Naive thymus-derived CD4-positive, alpha-beta T cell (primary cell): ENCODE measurements around the gene TRABD2B. TPM values are rescaled to one million over a fixed set of nuclear protein-coding genes. Genes with fewer than 3 reads are reported as not detected.

ENCODE experiments used
- ATAC-seq: fragments of 150-1000 bp; cut with Tn5 transposase; 2 replicates; pipeline ENCODE4 v1.10.0; 2021; ENCODE audit warnings: mild to moderate bottlenecking, moderate library complexity
- CTCF ChIA-PET: fragments of 350-600 bp; sonication (Branson Sonifier 250); formaldehyde crosslinking; loops from one replicate; lab custom pipeline; 2021; ENCODE audit warnings: antibody characterized with exemption; lab: Charles Lee
- POLR2A ChIA-PET: fragments of 350-600 bp; sonication (Branson Sonifier 250); formaldehyde crosslinking; loops from one replicate; lab custom pipeline; 2021; ENCODE audit warnings: antibody characterized with exemption, inconsistent platforms; lab: Charles Lee
- DNase-seq, 9 donors: peaks; one replicate each; pipeline versions ENCODE4 v3.0.0 to v3.0.0-alpha.2; 2020 to 2022; ENCODE audit warnings: mixed read lengths in 1 of 9
- H3K27ac ChIP-seq: one replicate; pipeline ENCODE4 v1.7.0; 2013; ENCODE audit warnings: mild to moderate bottlenecking, low read depth, low read length, moderate library complexity
- H3K27me3 ChIP-seq, 2 donors: one replicate each; pipeline ENCODE4 v1.7.0; 2013; ENCODE audit warnings: low read length in 2 of 2, mild to moderate bottlenecking in 2 of 2, moderate library complexity in 2 of 2; ENCODE audit not compliant: control insufficient read depth in 2 of 2, insufficient read depth in 2 of 2
- H3K36me3 ChIP-seq, 3 experiments: 1 replicate in 2 of 3; 2 replicates in 1 of 3; pipeline ENCODE4 v1.7.0; 2013; ENCODE audit warnings: low read length in 3 of 3, mild to moderate bottlenecking in 3 of 3, moderate library complexity in 1 of 3; ENCODE audit not compliant: insufficient read depth in 3 of 3, control insufficient read depth in 2 of 3
- H3K4me1 ChIP-seq, 2 donors: one replicate each; pipeline ENCODE4 v1.7.0; 2013; ENCODE audit warnings: low read length in 2 of 2, mild to moderate bottlenecking in 2 of 2, moderate library complexity in 1 of 2; ENCODE audit not compliant: control insufficient read depth in 2 of 2, insufficient read depth in 2 of 2
- H3K4me3 ChIP-seq: 2 replicates; pipeline ENCODE4 v1.7.0; 2013; ENCODE audit warnings: mild to moderate bottlenecking, low read length
- H3K9me3 ChIP-seq, 3 experiments: 1 replicate in 2 of 3; 2 replicates in 1 of 3; pipeline ENCODE4 v1.7.0; 2013; ENCODE audit warnings: low read length in 3 of 3; ENCODE audit not compliant: control insufficient read depth in 2 of 3
- H3K27ac Mint-ChIP-seq, 9 donors: one replicate each; pipeline ENCODE4 v1.8.0; 2020 to 2022; ENCODE audit warnings: mixed read lengths in 9 of 9, mild to moderate bottlenecking in 8 of 9, moderate library complexity in 5 of 9, inconsistent platforms in 2 of 9
- H3K27me3 Mint-ChIP-seq, 5 donors: one replicate each; pipeline ENCODE4 v1.8.0; 2021 to 2022; ENCODE audit warnings: mixed read lengths in 5 of 5, mild to moderate bottlenecking in 1 of 5
- H3K36me3 Mint-ChIP-seq, 5 donors: one replicate each; pipeline ENCODE4 v1.8.0; 2020 to 2022; ENCODE audit warnings: mixed read lengths in 5 of 5, mild to moderate bottlenecking in 3 of 5, inconsistent platforms in 1 of 5
- H3K4me1 Mint-ChIP-seq, 7 donors: one replicate each; pipeline ENCODE4 v1.8.0; 2020 to 2022; ENCODE audit warnings: mixed read lengths in 7 of 7, mild to moderate bottlenecking in 3 of 7, inconsistent platforms in 1 of 7
- H3K4me3 Mint-ChIP-seq, 10 donors: one replicate each; pipeline ENCODE4 v1.8.0; 2020 to 2022; ENCODE audit warnings: mild to moderate bottlenecking in 10 of 10, mixed read lengths in 10 of 10, moderate library complexity in 6 of 10, inconsistent platforms in 2 of 10
- H3K9me3 Mint-ChIP-seq, 11 donors: one replicate each; pipeline ENCODE4 v1.8.0; 2020 to 2022; ENCODE audit warnings: mixed read lengths in 11 of 11, mild to moderate bottlenecking in 4 of 11, inconsistent platforms in 1 of 11, moderate library complexity in 1 of 11
- intact Hi-C, 2 donors: fragments of 100-400 bp; cut with micrococcal nuclease; formaldehyde crosslinking; loops; one replicate each; pipeline ENCODE4 v1.15.1; 2023
- polyA plus RNA-seq, 2 donors: library from polyadenylated mRNA; unstranded; fragments of 300-500 nt; fragmentation: Illumina TruSeq; gene quantifications; one replicate each; pipeline ENCODE4 v1.2.3, GENCODE V29; 2021
- total RNA-seq, 6 experiments: library from RNA in 5 of 6; stranded (reverse) in 5 of 6; gene quantifications; 1 replicate in 5 of 6; 2 replicates in 1 of 6; pipeline ENCODE4 v1.2.3 and lab custom pipeline; 2021 to 2026

The TRABD2B gene
- total and polyA plus RNA-seq, 7 experiments from 2014 or later = not detected

- Histone ChIP-seq H3K4me3 (no peak overlapping the region), H3K9me3 (no peaks in the 10 kb centered on the region), H3K36me3 (no peaks in the 10 kb centered on the region), H3K27ac (no peak overlapping the region), H3K4me1 (no peaks in the 10 kb centered on the region), H3K27me3 (no peaks in the 10 kb centered on the region)
- H3K27ac Mint-ChIP-seq = no peak overlapping the region
- intact Hi-C loops = no loop called here
- no peaks in the 10 kb centered on the region for H3K36me3 Mint-ChIP-seq
- peaks cover 0 to 16% (median 3%) of the 10 kb centered on the region in 5 donors for H3K27me3 Mint-ChIP-seq
- CTCF ChIA-PET = no interaction called here
- DNase-seq (no peak), ATAC-seq (no peak)
- no peaks in the 10 kb centered on the region for H3K9me3 Mint-ChIP-seq
- H3K4me3 Mint-ChIP-seq = no peak overlapping the region
- POLR2A ChIA-PET = no interaction called here
- H3K4me1 Mint-ChIP-seq = no peaks in the 10 kb centered on the region
These were observed 130.4 kb downstream of the TRABD2B start for GRCh38 chr1:47866601-47867437.

- H3K27me3 ChIP-seq = no peaks in the 10 kb centered on the region
- CTCF ChIA-PET = no interaction called here
- peaks cover 0 to 14% (median 3%) of the 10 kb centered on the region in 5 donors for H3K27me3 Mint-ChIP-seq
- H3K36me3 ChIP-seq = no peaks in the 10 kb centered on the region
- H3K9me3 Mint-ChIP-seq = no peaks in the 10 kb centered on the region
- H3K27ac Mint-ChIP-seq = no peak overlapping the region
- no peaks in the 10 kb centered on the region for H3K4me1 ChIP-seq
- intact Hi-C loops = no loop called here
- no peaks in the 10 kb centered on the region for H3K36me3 Mint-ChIP-seq
- no peaks in the 10 kb centered on the region for H3K4me1 Mint-ChIP-seq
- POLR2A ChIA-PET = no interaction called here
- DNase-seq (no peak), ATAC-seq (no peak)
- no peak overlapping the region for H3K27ac ChIP-seq
- no peak overlapping the region for H3K4me3 ChIP-seq
- H3K9me3 ChIP-seq = no peaks in the 10 kb centered on the region
- no peak overlapping the region for H3K4me3 Mint-ChIP-seq
These were observed 131.2 kb downstream of the TRABD2B start for GRCh38 chr1:47865881-47866535.

GRCh38 chr1:47859092-47859743 lies 138.0 kb downstream of the TRABD2B start:
- Mint-ChIP-seq H3K27ac (no peak overlapping the region), H3K4me3 (no peak overlapping the region), H3K4me1 (peaks cover 0 to 7% (median 0%) of the 10 kb centered on the region in 7 donors), H3K9me3 (peaks cover 0 to 3% (median 0%) of the 10 kb centered on the region in 11 donors), H3K36me3 (no peaks in the 10 kb centered on the region), H3K27me3 (peaks cover 0 to 13% (median 6%) of the 10 kb centered on the region in 5 donors)
- intact Hi-C loops = no loop called here
- DNase-seq (no peak), ATAC-seq (no peak)
- POLR2A ChIA-PET = no interaction called here
- Histone ChIP-seq H3K9me3 (no peaks in the 10 kb centered on the region), H3K27ac (no peak overlapping the region), H3K4me3 (no peak overlapping the region), H3K27me3 (no peaks in the 10 kb centered on the region), H3K36me3 (no peaks in the 10 kb centered on the region), H3K4me1 (no peaks in the 10 kb centered on the region)
- CTCF ChIA-PET = no interaction called here

- Mint-ChIP-seq H3K27me3 (peaks cover 0 to 13% (median 6%) of the 10 kb centered on the region in 5 donors), H3K4me1 (peaks cover 0 to 7% (median 0%) of the 10 kb centered on the region in 7 donors), H3K36me3 (no peaks in the 10 kb centered on the region), H3K9me3 (peaks cover 0 to 3% (median 0%) of the 10 kb centered on the region in 11 donors), H3K4me3 (no peak overlapping the region), H3K27ac (no peak overlapping the region)
- no peak for ATAC-seq
- Histone ChIP-seq H3K4me1 (no peaks in the 10 kb centered on the region), H3K4me3 (no peak overlapping the region), H3K27me3 (no peaks in the 10 kb centered on the region), H3K36me3 (no peaks in the 10 kb centered on the region), H3K9me3 (no peaks in the 10 kb centered on the region), H3K27ac (no peak overlapping the region)
- POLR2A ChIA-PET = no interaction called here
- intact Hi-C loops = no loop called here
- CTCF ChIA-PET = no interaction called here
- DNase-seq = no peak
These were observed 140.2 kb downstream of the TRABD2B start for GRCh38 chr1:47856996-47857395.

- no peaks in the 10 kb centered on the region for H3K27me3 ChIP-seq
- ATAC-seq = no peak
- peaks cover 0 to 7% (median 0%) of the 10 kb centered on the region in 7 donors for H3K4me1 Mint-ChIP-seq
- peaks cover 0 to 10% (median 4%) of the 10 kb centered on the region in 5 donors for H3K27me3 Mint-ChIP-seq
- intact Hi-C loops = no loop called here
- ChIA-PET POLR2A (no interaction called here), CTCF (no interaction called here)
- H3K36me3 Mint-ChIP-seq = no peaks in the 10 kb centered on the region
- H3K9me3 Mint-ChIP-seq = peaks cover 0 to 3% (median 0%) of the 10 kb centered on the region in 11 donors
- no peak overlapping the region for H3K27ac Mint-ChIP-seq
- no peaks in the 10 kb centered on the region for H3K9me3 ChIP-seq
- no peak overlapping the region for H3K4me3 ChIP-seq
- no peak overlapping the region for H3K27ac ChIP-seq
- no peaks in the 10 kb centered on the region for H3K36me3 ChIP-seq
- H3K4me1 ChIP-seq = no peaks in the 10 kb centered on the region
- no peak for DNase-seq
- H3K4me3 Mint-ChIP-seq = no peak overlapping the region
These were observed 142.0 kb downstream of the TRABD2B start for GRCh38 chr1:47855230-47855629.

GRCh38 chr1:47854552-47855144 lies 142.5 kb downstream of the TRABD2B start:
- Histone ChIP-seq H3K27me3 (no peaks in the 10 kb centered on the region), H3K9me3 (no peaks in the 10 kb centered on the region), H3K27ac (no peak overlapping the region), H3K4me3 (no peak overlapping the region), H3K4me1 (no peaks in the 10 kb centered on the region), H3K36me3 (no peaks in the 10 kb centered on the region)
- ATAC-seq = no peak
- Mint-ChIP-seq H3K9me3 (peaks cover 0 to 1% (median 0%) of the 10 kb centered on the region in 11 donors), H3K36me3 (no peaks in the 10 kb centered on the region), H3K4me1 (peaks cover 0 to 7% (median 0%) of the 10 kb centered on the region in 7 donors), H3K4me3 (no peak overlapping the region), H3K27me3 (peaks cover 0 to 5% (median 0%) of the 10 kb centered on the region in 5 donors), H3K27ac (no peak overlapping the region)
- ChIA-PET POLR2A (no interaction called here), CTCF (no interaction called here)
- DNase-seq = no peak
- intact Hi-C loops = no loop called here
